ENCODE results near the gene SERINC2. TPM values are rescaled to one million over a fixed set of nuclear protein-coding genes. Genes with fewer than 3 reads are reported as not detected.

SERINC2 gene
- total and polyA plus RNA-seq, 9 of the 15 experiments (the other 6 are each of a cell fraction or from before 2014, with no cell fraction given) = 0.07 to 1.2 (median 0.70) TPM; not detected in 2

DNA sequence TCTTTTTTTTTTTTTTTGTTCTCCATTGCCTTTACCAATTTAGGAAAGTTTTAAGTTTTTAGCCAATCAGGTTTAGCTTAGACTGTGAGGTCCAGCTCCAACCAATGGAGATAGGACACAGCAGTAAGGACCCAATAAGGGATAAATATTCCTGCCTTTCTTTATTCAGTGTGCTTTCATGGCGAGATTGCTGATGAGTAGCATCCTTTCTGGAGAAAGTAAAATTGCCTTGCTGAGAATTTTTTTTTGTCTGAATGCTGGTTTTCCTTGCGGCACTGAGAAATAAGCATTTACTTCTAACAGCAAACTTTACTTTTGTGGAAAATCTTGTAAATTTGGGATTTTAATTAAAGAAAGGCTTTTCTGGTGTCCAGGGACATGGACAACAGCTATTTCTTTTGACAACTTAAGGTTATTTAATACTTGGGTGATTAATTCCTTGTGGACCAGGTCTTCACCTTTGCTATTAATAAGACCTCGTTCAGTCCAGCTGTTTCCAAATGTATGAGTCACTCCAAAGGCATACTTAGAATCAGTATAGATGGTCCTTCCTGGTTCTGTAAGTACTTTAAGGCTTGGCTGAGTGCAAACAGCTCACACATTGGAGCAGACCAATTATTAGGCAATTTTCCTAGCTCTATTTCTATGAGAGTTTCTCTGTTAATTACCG is 54.1 kb downstream of the SERINC2 start (continued):
- TF ChIP-seq, protein P1, sequence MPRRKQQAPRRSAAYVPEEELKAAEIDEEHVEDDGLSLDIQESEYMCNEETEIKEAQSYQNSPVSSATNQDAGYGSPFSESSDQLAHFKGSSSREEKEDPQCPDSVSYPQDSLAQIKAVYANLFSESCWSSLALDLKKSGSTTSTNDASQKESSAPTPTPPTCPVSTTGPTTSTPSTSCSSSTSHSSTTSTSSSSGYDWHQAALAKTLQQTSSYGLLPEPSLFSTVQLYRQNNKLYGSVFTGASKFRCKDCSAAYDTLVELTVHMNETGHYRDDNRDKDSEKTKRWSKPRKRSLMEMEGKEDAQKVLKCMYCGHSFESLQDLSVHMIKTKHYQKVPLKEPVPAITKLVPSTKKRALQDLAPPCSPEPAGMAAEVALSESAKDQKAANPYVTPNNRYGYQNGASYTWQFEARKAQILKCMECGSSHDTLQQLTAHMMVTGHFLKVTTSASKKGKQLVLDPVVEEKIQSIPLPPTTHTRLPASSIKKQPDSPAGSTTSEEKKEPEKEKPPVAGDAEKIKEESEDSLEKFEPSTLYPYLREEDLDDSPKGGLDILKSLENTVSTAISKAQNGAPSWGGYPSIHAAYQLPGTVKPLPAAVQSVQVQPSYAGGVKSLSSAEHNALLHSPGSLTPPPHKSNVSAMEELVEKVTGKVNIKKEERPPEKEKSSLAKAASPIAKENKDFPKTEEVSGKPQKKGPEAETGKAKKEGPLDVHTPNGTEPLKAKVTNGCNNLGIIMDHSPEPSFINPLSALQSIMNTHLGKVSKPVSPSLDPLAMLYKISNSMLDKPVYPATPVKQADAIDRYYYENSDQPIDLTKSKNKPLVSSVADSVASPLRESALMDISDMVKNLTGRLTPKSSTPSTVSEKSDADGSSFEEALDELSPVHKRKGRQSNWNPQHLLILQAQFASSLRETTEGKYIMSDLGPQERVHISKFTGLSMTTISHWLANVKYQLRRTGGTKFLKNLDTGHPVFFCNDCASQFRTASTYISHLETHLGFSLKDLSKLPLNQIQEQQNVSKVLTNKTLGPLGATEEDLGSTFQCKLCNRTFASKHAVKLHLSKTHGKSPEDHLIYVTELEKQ (CRISPR knock-in tag; IDR thresholded peaks at IDR 0.05) = no peak
- TF ChIP-seq, protein P2, sequence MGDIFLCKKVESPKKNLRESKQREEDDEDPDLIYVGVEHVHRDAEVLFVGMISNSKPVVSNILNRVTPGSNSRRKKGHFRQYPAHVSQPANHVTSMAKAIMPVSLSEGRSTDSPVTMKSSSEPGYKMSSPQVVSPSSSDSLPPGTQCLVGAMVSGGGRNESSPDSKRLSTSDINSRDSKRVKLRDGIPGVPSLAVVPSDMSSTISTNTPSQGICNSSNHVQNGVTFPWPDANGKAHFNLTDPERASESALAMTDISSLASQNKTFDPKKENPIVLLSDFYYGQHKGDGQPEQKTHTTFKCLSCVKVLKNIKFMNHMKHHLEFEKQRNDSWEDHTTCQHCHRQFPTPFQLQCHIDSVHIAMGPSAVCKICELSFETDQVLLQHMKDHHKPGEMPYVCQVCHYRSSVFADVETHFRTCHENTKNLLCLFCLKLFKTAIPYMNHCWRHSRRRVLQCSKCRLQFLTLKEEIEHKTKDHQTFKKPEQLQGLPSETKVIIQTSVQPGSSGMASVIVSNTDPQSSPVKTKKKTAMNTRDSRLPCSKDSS (IDR thresholded peaks at IDR 0.05; ENCODE audit: low read depth, partially characterized antibody) = peak; percentile 78
- no peak for TF ChIP-seq C11orf30 (IDR thresholded peaks at IDR 0.05; ENCODE audit: low read depth)

DNA sequence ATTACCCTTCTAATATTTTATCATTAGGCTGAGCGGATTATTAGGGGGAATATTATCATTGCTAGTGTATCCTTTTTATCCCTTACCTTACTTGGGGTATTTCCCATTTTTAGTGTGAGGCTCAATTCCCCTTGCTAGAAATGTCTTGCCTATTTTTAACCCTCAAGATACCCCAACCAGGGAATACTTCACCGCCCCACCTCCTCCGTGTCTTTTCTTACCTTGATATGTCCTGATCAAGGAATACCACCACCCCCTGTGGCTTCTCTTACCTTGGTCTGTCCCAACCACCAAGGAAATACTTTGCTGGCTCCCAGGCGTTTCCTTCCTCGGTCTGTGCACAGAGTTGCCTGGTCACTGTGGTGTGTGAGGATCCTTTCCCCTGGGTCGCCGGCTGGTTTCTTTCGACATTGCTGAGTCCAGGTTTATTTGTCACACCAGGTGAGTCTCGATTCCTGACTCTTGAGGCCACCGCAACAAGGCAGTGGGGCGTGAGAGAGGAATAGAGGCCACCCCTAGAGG is 57.8 kb downstream of the SERINC2 start:
- no peaks in the 10 kb centered on the region for H3K79me2 ChIP-seq (ENCODE audit: control insufficient read depth, insufficient read depth, low read length)
- CTCF ChIA-PET (ENCODE audit: low intra/inter-chr PET ratio) = no interaction called here
- TF ChIP-seq, protein P3, sequence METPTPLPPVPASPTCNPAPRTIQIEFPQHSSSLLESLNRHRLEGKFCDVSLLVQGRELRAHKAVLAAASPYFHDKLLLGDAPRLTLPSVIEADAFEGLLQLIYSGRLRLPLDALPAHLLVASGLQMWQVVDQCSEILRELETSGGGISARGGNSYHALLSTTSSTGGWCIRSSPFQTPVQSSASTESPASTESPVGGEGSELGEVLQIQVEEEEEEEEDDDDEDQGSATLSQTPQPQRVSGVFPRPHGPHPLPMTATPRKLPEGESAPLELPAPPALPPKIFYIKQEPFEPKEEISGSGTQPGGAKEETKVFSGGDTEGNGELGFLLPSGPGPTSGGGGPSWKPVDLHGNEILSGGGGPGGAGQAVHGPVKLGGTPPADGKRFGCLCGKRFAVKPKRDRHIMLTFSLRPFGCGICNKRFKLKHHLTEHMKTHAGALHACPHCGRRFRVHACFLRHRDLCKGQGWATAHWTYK (CRISPR knock-in tag; IDR thresholded peaks at IDR 0.05) = no peak
- TF ChIP-seq TSC22D4 (tag; IDR thresholded peaks at IDR 0.05) (no peak), RBM39 (optimal IDR thresholded peaks at IDR 0.05; ENCODE audit: low read depth, low read length) (no peak), TCFL5 (CRISPR knock-in tag; conservative IDR thresholded peaks at IDR 0.05) (no peak), HNRNPH1 (optimal IDR thresholded peaks at IDR 0.05; ENCODE audit: low read depth, low read length) (no peak), ETV5 (CRISPR knock-in tag; IDR thresholded peaks at IDR 0.05; ENCODE audit: low read depth) (no peak), EWSR1 (IDR thresholded peaks at IDR 0.05; ENCODE audit: borderline replicate concordance, low read depth, partially characterized antibody) (no peak)
- TF ChIP-seq, protein P4, sequence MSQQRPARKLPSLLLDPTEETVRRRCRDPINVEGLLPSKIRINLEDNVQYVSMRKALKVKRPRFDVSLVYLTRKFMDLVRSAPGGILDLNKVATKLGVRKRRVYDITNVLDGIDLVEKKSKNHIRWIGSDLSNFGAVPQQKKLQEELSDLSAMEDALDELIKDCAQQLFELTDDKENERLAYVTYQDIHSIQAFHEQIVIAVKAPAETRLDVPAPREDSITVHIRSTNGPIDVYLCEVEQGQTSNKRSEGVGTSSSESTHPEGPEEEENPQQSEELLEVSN (IDR thresholded peaks at IDR 0.05; ENCODE audit: borderline replicate concordance in 1 of 2, extremely low read depth in 1 of 2, insufficient read depth in 1 of 2, insufficient read length in 1 of 2, low read depth in 1 of 2, low read length in 1 of 2, poor library complexity in 1 of 2, severe bottlenecking in 1 of 2) = no peak

More for the DNA sequence above, 57.8 kb downstream of the SERINC2 start:
- peaks cover 0 to 3% of the 10 kb centered on the region in 2 experiments; a peak in 1 of 5 replicates for H3K27me3 ChIP-seq (ENCODE audit: control insufficient read depth in 2 of 2, insufficient read depth in 2 of 2, low read length in 2 of 2)
- 49% methylated on average over 11 of the region's 11 CpGs for WGBS (ENCODE audit: insufficient coverage, low coverage, missing lambda C conversion rate)
- H3K9me3 ChIP-seq (replicated peaks; ENCODE audit: control insufficient read depth, insufficient read depth, low read depth, low read length) = no peaks in the 10 kb centered on the region
- peak overlapping the region; percentile 2; the same call in 1 of the 2 replicates for H3K4me2 ChIP-seq (ENCODE audit: insufficient read depth, low read length)
- H3K9me1 ChIP-seq (ENCODE audit: control insufficient read depth, insufficient read depth, low read length) = no peaks in the 10 kb centered on the region
- POLR2A ChIA-PET = interaction anchor here (0.6 to 1.6 kb wide), 2 partner anchors 8 to 30 kb away, joined by 3 read pairs; no protein-coding TSS in a partner anchor
- DNase-seq (ENCODE audit: extremely low read depth in 1 of 4, low spot score in 3 of 4) (no peak), ATAC-seq (peak; percentile 51), FAIRE-seq (no peak)
- H3K4me1 ChIP-seq (replicated peaks in 1 of 2; ENCODE audit: control insufficient read depth in 2 of 2, insufficient read depth in 2 of 2, low read length in 2 of 2) = peaks cover 0 to 13% of the 10 kb centered on the region in 2 experiments; a peak in 3 of 5 replicates
- BruUV-seq (replicated peaks) = no TSS peak
- H3K36me3 ChIP-seq (ENCODE audit: control insufficient read depth, insufficient read depth, low read length) = no peaks in the 10 kb centered on the region
- in situ Hi-C loops (cut with MboI) = no loop called here
- H3K27ac ChIP-seq (ENCODE audit: extremely low read depth, low read depth, low read length) = no peak overlapping the region; the same call in 2 of the 3 replicates
- intact Hi-C loops (cut with micrococcal nuclease) = no loop called here
- H2AFZ ChIP-seq (ENCODE audit: low read depth, low read length) = no peak overlapping the region
- no peaks in the 10 kb centered on the region for H4K20me1 ChIP-seq (replicated peaks; ENCODE audit: control insufficient read depth, insufficient read depth, low read length)
- H3K9ac ChIP-seq (ENCODE audit: insufficient read depth in 1 of 2, low read depth in 2 of 2, low read length in 2 of 2) = no peak overlapping the region
- no peak overlapping the region for H3K4me3 ChIP-seq

Measured in K562 (cell line).